GF-D8 (cell line): ENCODE data around the gene EPRS1.
"Not testable (repeated sequence)": the region's sequence is repeated elsewhere in the genome, so short reads cannot be mapped to it uniquely, and the experiment has no call there.

Source experiments
- DNase-seq: peaks from one replicate; lab custom pipeline; 2025; lab: John Stamatoyannopoulos, UW

EPRS1 gene

DNA sequence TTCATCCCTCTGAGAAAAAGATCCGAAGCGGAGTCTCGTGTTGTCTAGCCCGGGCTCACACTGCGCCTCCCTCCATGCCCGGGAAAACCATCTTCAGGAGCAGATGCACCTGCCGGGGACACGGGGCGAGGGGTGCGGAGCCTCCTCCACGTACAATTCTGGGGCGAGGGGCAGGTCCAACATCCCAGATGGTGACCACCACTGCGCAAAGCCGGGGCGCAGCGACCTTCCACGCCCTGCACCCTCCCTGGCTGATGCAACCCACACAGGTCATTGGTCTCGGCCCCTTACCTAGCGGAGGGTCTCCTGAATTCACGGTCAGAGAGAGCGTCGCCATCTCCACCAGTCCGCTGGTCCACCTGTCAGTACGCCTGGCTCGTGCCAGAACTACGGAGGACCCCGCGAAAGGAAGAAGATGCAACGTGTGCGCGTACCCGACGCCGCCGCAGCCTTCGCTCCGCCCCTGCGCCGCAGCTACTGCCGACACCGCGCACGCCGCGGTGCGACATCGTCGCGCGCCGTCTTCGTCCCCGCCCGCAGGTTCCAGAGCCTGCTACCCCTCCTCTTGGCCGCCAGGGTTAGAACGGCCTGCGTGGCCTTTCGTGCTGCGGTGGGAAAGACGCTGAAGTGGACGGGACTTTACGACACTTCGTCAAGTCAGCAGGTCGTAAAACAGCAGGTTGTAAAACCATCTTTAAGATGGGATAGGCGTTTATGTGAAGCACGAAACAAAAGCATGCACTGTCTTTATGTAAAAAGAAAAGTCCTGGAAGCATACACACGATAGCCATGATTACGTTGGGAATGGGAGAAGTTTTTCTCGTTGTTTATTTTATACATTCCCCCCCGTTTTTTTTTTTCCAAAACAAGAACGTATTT, at the start of gene EPRS1:
EPRS1 (minus strand) TSS at position 454 of the 879 bp plus-strand sequence; CDS start at position 337, 117 bp downstream.
- DNase-seq, result peak; percentile 94

GRCh38 chr1:220094016-220094911, 48.0 kb upstream of the EPRS1 start, which contains the start of gene IARS2:
Gene IARS2, plus strand, starts transcription at chr1:220094132. Its CDS starts 85 bp downstream, at chr1:220094217.
- DNase-seq, result no peak

GRCh38 chr1:220093361-220094015, 47.2 kb upstream of the EPRS1 start:
- peak; percentile 76 for DNase-seq

GRCh38 chr1:220092694-220093093, 46.4 kb upstream of the EPRS1 start:
- no peak for DNase-seq

GRCh38 chr1:220089650-220090556, 43.6 kb upstream of the EPRS1 start, which contains the start of gene BPNT1:
Gene BPNT1, minus strand, starts transcription at chr1:220089788. Its CDS starts 9,942 bp downstream, at chr1:220079846.
- DNase-seq, result peak; percentile 84

DNA sequence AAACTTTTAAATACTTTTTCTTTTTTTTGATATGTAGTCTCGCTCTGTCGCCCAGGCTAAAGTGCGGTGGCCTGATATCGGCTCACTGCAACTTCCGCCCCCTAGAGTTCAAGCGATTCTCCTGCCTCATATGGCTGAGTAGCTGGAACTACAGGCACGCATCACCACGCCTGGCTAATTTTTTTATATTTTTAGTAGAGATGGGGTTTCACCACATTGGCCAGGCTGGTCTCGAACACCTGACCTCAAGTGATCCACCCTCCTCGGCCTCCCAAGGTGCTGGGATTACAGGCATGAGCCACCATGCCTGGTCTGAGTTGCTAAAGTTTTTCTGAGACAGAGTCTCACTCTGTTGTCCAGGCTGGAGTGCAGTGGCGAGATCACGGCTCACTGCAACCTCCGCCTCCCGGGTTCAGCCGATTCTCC, 40.0 kb upstream of the EPRS1 start:
- not testable (repeated sequence) for DNase-seq

- no peak for DNase-seq
These were observed 38.2 kb upstream of the EPRS1 start for GRCh38 chr1:220084460-220084859.

- DNase-seq, result no peak
These were observed 31.6 kb upstream of the EPRS1 start for GRCh38 chr1:220077887-220078286.

DNA sequence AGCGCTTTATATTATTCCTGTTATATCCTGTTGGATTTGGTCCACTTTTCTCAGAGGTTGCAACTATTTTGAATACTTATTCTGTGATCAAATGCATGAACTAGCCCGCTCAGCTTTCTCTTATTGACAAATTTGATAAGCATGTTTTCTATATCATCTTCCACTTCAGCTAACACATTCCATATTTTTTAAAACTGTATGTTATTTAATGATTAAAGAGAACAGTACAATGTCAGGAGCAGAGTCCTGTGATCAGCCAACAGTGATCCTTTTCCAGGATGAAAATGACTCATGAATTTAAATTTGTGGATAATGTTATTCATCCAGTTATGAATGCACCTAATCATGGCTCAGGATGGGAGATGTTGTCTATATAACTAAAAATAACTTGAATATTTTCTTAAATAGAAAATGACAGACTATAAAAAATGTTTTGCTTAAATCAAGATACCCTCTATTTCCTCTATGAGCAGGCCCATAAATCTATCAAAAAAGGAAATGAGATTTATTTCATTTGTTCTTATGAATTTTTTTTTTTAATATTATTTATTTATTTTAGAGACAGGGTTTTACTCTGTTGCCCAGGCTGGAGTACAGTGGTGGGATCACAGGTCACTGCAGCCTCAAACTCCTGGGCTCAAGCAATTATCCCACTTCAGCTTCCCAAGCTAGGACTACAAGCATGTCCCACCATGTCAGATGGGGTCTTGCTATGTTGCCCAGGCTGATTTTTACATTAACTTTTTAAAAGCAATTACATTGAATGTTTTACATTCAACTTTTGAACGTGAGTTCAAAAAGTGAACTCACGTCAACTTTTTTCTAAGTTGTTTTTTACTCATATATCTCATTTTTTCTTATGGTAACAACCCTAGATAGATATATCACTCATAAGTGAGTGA, 30.8 kb upstream of the EPRS1 start:
- DNase-seq, result no peak

GRCh38 chr1:220067269-220068204, 21.2 kb upstream of the EPRS1 start:
- no peak for DNase-seq

DNA sequence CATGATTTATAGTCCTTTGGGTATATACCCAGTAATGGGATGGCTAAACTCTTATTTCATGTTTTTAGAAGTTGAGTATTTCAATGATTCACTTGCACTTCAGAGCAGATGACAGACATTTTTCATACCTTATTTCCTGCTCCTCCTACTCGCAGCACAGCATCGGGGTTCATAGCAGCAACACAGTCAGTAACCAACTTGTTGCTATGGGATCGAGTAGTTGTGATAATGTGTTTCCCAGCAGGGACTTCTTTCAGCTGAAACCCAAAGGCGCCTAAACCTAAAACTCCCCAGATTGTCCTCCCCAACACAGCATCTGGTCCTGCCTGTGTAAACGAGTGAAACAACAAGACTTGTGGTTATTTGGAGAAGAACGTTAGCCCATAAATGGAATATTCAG, 16.3 kb upstream of the EPRS1 start:
- DNase-seq, result no peak

- no peak for DNase-seq
These were observed 14.6 kb upstream of the EPRS1 start for GRCh38 chr1:220060876-220061275.

GRCh38 chr1:220056374-220056773, 10.1 kb upstream of the EPRS1 start:
- DNase-seq, result no peak

- no peak for DNase-seq
These were observed 801 bp downstream of the EPRS1 start for GRCh38 chr1:220045356-220046051.

- DNase-seq, result peak; percentile 23
These were observed 1.5 kb downstream of the EPRS1 start for GRCh38 chr1:220044678-220045355.

DNA sequence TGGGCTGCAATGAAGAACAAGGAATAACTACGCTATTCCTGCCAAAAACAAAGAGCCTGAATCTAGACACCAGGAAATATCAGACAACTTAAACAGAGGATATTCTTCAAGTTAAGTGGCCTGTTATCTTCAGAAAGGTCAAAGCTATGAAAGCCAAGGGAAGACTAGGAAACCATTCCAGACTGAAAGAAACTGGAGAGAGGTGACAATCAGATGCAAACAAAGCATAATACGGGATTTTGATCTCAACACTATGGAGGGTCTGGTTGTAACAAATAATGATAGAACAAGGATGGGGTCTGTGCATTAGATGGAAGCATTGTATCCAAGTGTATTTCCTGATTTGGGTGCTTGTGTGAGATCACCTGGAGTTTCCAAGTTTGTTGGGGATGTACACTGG, 2.7 kb downstream of the EPRS1 start:
- DNase-seq, result no peak

DNA sequence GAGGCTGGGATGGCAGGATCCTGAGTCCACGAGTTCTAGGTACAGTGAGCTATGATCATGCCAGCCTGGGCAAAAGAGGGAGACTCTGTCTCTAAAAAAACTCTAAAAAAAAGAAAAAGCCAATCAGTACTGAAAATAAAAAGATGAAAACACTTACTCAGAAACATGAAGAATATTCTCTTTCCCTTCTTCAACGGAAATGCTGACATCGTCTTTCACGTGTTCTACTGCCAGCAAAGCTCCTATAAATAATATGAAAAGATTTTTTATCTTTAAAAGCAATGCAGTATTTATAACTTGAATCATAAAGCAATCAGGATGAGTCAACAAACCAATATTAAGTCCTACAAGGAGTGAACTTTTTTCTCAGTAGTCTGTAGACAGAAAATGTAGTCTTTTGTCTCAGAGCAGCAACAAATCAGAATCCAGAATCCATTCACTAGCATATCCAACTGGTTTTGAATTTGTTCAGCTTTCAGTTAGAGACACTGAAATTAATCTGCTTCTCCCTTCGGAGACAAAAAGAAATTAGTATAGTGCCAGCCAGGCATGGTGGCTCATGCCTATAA, 6.2 kb downstream of the EPRS1 start:
- no peak for DNase-seq
